HL-60 (cell line): ENCODE results near the gene PAQR5.

Experiments
- GABPA ChIP-seq: IDR thresholded peaks from 2 replicates; pipeline ENCODE4 v1.6.1; 2012; ENCODE audit warnings: low read depth
- POLR2AphosphoS5 ChIP-seq: IDR thresholded peaks from 2 replicates; pipeline ENCODE4 v1.6.1; 2012; ENCODE audit warnings: low read depth

GRCh38 chr15:69302929-69303328 is 4.2 kb downstream of the PAQR5 start:
- TF ChIP-seq GABPA (no peak), POLR2AphosphoS5 (no peak)
